HG03139 (cell line): ENCODE measurements around the gene TMEM38A.
A peak's percentile ranks its signal among the peaks of the same experiment; 100 is the strongest.
"Not testable (repeated sequence)": the region's sequence is repeated elsewhere in the genome, so short reads cannot be mapped to it uniquely, and the experiment has no call there.

Experiments
- ATAC-seq: cut with Tn5 transposase; IDR thresholded peaks from one replicate; pipeline ENCODE4 v1.9.1; 2021; ENCODE audit not compliant: unreplicated experiment

TMEM38A gene

DNA sequence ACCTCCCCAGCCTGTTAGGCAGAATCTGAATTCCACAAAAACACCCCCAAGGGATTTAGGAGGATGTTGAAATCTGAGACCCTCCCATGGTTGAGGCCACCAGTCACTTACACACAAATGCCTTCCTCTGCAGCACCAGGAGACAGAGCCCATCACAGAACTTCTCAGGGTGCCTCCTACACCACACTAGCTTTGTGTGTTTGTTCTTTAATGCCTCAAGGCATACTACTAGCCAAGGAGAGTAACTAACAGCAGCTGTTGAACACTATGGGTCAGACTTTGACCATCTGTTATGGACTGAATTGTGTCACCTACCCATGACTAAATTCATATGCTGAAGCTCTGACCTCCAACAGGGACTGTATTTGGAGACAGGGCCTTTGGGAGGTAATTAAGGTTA is 23.4 kb upstream of the TMEM38A start:
- ATAC-seq, result no peak

DNA sequence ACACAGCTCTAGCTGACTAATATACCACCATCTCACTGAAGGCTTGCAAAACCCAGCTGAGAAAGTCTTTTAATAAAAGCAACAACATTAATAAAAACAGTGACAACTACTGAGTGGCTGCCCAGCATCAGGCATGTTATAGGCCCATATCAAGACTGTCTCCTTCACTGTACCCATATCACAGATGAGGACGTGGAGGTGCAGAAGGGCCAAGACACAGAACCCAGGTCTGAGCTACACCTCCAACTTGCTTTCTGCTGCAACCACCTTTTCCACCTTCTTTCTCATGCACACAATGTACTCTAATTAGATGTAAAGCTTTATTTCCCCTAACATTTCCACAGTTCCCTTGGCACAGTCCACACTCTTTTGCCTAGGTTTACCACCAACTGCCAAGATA is 22.3 kb upstream of the TMEM38A start:
- no peak for ATAC-seq

DNA sequence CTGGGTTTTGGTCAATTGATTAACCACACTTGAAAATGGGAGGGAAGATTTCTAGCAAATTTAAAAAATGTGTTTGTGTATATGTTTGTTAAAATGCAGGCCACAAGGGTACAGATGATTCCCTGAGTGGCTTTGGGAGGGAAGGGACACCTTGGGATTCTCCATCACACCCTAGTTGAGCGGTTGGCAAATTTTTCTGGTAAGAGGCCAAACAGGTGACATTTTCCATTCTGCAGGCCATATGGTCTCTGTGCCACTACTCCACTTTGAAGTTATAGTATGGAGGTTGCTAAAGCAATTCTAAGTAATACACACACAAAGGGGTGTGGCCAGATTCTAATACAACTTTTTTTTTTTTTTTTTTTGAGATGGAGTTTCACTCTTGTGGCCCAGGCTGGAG is 20.0 kb upstream of the TMEM38A start:
- no peak for ATAC-seq

DNA sequence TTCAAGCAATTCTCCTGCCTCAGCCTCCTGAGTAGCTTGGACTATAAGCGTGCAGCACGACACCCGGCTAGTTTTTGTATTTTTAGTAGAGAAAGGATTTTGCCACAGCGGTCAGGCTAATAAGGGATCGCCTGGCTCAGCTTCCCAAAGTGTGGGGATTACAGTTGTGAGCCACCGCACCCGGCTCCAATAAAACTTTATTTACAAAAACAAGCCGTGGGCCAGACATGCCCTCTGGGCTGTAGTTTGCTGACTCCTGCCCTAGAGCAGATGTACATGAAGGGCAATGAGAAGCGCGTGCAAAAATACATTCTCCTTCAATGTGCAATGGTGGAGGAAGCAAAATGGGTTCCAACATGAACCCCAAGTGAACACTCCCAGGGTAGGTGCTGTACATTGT is 19.2 kb upstream of the TMEM38A start:
- no peak for ATAC-seq

DNA sequence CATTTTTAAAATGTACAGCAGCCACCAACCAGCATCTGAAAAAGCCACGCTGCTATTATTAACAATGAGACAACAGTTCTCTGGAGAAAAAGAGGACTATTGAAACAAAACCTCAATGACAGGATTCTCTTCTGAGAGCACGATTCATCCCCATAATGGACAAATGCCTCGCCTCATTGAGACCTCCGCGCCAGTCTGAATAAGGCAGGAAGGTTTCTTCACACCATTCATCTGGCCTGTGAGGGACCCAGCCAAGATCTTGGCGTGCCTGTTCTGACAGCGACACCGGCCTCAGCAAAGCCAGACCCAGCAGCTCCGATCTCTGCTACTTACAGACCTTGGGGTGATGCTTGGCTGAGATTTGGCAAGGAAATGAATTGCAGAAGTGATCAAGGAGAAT is 15.8 kb upstream of the TMEM38A start:
- no peak for ATAC-seq

DNA sequence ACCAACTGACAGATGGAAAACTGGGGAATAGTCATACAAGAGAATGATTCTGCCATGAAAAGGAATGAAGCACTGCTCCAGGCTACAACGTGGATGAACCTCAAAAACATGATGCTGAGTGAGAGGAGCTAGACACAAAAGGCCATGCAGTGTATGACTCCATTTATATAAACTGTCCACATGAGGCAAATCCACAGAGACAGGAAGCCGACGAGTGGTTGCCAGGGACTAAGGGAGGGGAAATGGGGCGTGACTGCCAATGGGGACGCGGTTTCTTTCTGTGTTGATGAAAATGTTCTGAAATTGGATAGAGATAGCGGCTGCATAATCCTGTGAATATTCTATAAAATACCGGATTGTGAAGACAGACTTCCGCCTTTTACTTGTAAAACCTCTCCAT is 11.2 kb upstream of the TMEM38A start:
- no peak for ATAC-seq

DNA sequence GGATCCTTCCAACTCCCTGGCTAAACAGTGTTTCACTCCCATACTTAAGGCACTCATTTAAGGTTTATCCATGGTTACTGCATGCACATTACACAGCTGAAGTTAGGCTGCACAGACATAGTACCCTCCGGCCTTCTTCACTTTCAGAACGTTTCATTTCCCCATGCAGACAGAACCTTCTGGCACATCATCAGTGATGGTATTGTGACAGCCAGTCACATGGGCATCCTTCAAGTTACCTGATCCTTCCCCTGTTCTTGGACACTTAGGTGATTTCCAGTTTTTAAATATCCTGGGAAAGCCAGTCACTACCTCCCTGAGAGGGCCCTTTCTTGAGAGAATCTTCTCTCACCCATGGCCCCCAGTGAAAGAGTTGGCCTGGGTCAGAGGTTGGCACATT is 10.1 kb upstream of the TMEM38A start:
- no peak for ATAC-seq

DNA sequence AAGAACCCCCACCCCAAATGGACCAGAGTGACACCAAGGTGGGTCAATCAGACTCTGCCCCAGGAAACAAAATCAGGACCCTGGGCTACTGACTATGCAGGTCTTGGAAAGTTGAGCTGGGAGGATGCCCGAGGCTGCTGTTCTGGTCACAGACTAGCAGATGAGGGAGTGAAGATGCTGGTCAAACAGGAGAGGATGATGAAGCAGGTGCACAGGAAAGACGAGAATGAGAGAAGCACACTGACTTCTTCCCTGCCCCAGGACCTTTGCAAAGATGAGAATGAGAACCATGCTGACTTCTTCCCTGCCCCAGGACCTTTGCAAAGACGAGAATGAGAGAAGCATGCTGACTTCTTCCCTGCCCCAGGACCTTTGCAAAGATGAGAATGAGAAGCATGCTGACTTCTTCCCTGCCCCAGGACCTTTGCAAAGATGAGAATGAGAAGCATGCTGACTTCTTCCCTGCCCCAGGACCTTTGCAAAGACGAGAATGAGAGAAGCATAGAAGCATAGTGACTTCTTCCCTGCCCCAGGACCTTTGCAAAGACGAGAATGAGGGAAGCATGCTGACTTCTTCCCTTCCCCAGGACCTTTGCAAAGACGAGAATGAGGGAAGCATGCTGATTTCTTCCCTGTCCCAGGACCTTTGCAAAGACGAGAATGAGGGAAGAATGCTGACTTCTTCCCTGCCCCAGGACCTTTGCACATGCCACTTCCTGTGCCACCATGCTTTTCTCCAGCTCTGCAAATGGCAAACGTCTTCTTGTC is 9.3 kb upstream of the TMEM38A start:
- not testable (repeated sequence) for ATAC-seq

DNA sequence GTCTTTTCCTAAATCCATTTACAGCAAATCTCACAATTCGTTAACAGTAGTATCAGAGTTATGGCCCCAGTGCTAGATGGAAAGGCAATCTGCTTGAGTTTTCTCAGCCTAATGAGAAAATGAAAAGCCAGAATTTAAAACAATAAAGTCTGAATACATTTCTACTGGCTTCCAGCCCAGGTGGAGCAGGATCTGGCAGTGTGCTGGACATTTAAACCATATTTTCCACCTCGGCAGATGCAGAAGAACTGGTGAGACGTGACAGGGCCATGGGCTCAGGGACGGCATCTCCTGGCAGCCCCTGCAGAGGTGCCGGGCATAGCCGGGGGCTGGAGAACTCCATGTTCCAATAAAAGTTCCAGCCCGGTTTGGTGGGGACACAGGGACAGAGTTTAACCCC is 8.1 kb upstream of the TMEM38A start:
- no peak for ATAC-seq

DNA sequence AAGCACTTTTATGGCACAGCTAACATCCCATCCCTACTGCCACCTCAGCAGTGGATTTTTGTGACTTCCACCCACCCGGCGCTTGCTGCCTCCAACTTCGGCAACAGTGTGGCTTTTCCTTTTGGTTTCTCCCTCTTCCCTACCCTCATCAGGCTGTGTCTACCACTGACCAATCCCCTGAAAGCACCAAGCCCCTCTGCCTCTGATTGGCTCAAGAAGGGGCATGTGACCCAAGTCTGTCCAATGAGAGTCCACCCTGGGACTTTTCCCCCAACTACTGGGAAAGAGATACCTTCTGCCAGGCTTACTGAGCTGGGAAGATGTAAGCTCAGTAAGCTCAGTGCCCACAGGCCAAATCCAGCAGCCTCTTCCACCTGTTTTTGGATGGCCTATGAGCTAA is 6.8 kb upstream of the TMEM38A start:
- no peak for ATAC-seq

DNA sequence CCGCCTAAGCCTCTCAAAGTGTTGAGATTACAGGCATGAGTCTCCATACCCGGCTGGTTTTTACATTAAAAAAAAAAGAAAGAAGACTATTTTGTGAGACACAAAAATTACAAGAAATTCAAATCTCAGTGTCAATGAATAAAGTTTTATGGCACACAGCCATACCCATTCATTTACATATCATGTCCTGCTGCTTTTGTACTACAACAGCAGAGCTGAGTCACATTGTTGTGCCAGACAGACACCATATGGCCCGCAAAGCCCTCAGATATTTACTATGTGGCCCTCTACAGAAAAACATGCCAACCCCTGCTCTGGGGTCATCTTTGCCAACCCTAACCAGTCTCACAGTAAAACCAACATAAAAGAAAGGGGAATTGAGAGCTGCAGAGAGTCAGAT is 6.3 kb upstream of the TMEM38A start:
- no peak for ATAC-seq

DNA sequence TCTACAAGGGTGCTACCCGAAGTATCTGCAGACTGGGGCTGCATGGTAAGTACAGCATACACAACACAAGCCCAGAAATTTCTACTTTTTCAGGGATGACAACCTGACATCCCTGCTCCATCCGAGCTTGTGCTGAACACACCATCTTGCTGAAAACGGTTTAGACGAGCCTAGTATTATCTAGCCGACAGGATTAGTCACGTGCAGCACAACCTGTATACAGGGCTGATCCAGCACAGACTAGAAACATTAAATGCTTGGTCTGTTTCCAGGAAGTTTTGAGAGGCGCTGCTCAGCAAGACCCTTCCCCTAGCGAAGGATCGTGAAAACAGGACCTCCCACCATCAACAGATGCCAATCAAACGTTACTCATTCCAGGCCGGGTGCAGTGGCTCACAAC is 5.2 kb upstream of the TMEM38A start:
- ATAC-seq, result no peak

DNA sequence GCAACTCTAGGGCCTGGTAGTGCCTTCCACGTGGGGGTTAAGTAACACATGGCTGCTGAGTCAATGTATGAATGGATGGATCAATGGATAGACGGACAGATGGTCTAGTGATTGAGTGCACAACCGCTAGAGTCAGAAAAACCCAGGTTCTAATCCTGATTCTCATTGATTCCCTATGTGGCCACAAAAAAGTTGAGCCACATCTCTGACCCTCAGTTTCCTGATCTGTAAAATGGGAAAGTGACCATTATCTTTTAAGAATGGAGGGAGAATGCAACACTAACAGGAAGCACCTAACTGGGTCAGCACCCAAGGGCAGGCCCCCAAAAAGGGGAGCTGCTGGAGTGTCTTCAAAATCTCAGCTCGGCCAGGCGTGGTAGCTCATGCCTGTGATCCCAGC is 3.6 kb upstream of the TMEM38A start:
- ATAC-seq, result no peak

DNA sequence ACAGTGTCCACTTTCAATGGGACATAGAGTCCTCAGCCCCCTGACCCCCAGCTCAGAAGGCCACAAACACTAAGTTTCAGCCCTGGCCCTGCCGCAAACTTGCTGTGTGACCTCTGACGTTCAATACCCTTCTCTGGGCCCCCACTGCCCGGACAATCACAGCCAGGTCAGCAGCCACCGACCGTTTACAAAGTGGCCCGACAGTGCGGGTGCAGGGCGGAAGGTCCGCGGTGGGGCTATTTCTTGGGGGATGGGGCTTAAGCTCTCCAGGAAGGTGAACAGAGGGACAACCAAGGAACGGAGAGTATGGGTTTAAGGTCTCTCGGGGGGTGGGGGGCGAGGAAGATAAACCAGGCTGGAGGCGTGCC is 1.5 kb upstream of the TMEM38A start:
- no peak for ATAC-seq

DNA sequence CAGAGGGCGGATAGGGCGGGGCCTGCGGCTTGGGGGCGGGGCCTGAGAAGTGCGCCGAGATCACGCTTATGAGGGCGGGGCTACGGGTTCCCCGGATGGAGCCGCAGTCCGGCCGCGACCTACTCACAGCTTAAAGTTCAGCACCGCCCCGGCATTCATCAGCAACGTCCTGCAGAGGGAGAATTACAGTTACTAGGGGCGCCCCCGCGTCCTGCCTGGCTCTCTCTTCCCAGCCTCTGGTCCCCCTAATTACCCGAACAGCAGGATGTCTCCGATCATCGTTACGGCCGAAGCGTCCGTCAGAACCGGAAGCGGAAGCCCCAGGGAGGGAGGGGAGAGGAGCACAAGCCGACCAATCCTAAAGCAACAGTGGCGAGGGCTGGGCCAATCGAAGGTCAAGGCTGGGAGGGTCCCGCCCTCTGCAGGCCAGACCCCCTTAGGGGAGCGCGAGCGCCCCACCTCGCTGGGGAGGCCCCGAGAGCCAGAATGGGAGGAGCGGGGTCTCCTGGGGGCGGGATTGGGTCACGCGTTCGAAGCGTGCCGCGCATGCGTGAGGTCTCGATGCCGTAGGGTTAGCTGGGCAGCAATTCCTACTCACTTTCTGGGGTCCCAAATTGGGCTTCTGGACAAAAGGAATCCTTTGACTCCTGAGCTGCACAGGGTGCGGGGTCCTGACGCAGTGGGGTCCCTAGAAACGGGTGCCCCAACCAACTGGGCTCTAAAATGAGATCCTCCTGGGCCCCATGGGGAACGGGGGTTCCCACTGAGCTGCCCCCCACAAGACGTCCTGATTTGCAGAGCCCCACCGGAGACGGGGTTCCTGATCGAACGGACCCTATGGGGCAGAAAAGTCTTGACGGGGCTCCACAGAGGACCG is 869 bp upstream of the TMEM38A start, which contains the start of gene SMIM7:
TSS of gene SMIM7 (minus strand) at position 313 of the 877 bp plus-strand sequence. CDS start at position 279, 34 bp downstream.
- peak; percentile 84 for ATAC-seq

DNA sequence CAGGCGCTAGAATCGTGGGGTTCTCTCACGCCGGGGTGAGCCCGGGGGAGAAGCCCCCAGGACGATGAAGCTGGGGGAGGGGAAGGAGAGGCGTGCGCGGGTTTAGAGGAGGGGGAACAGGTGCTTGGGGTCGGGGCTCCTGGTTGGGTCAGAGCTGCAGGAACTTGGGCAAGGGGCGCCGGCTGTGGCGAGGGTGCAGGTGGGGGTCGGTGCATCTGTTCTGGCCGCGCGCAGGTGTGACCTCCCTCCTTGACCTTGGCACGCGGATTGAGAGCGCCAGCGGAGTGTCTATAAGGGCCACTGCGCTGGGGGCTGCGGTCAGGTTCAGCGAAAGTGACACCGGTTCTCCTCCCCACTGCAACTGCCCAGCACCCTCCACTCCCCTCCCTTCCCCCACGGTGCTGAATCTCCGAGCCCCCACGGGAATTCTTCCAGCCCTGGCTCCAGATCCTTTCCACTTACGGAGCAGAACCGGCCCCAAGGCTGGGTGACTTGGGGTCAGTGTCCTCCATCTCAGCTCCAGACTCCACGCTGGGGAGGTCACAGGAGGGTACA is 618 bp downstream of the TMEM38A start:
- ATAC-seq, result no peak

DNA sequence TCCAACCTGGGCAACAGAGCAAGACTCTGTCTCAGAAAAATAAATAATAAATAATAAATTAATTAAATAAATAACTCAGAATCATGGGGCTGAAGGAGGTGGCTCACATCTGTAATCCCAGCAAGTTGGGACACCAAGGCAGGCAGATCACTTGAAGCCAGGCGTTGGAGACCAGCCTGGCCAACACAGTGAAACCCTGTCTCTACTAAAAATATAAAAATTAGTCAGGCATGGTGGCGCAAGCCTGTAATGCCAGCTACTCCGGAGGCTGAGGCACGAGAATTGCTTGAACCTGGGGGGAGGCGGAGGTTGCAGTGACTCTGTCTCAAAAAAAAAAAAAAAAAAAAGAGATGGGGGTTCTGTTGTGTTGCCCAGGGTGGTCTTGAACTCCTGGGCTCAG is 7.2 kb downstream of the TMEM38A start:
- ATAC-seq, result no peak

DNA sequence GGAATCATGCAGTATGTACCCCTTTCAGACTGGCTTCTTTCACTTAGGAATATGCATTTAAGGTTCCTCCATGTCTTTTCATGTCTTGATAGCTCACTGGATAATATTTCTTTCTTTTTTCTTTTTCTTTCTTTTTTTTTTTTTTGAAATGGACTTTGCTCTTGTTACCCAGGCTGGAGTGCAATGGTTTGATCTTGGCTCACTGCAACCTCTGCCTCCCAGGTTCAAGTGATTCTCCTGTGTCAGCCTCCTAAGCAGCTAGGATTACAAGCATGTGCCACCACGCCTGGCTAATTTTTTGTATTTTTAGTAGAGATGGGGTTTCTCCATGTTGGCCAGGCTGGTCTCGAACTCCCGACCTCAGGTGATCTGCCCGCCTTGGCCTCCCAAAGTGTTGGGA is 7.8 kb downstream of the TMEM38A start:
- not testable (repeated sequence) for ATAC-seq

DNA sequence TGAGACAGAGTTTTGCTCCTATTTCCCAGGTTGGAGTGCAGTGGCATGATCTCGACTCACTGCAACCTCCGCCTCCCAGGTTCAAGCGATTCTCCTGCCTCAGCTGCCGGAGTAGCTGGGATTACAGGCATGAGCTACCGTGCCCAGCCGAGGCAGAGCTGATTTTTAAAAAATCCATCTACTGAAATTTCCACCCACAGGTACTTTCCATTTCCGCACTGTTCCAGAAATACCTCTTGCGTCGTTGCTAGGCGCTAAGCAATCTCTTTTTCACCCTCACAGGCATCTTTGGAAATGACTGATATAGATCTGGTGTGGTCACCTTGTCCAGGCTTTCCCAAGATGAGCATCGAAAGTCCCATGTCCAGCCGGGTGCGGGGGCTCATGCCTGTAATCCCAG is 9.4 kb downstream of the TMEM38A start:
- no peak for ATAC-seq

DNA sequence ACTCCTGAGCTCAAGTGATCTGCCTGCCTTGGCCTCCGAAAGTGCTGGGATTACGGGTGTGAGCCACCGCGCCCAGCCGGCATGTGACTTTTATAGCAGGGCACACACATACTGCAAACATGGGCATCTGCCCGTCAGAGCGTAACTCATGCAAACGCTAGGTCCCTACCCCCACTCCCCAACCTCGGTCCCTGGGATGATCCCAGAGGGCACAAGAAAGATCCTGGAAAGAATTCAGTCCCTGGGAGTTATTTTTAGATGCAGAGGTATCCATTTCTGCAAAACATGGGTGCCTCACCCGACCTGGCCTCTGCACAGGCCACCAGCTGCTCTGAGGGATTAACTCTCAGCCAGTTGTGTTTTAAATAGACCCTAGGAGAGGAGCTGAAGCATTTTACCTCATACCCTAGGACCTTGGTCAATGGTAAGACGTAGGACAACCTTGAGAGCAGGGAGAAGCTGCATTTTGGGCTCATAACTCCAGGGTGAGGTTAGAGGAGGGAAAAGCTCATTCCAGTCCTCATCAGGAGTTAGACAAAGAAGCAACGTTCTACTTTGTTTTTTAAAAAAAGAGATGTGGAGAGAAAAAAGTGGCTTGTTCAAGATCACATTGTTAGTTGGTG is 10.8 kb downstream of the TMEM38A start:
- no peak for ATAC-seq

DNA sequence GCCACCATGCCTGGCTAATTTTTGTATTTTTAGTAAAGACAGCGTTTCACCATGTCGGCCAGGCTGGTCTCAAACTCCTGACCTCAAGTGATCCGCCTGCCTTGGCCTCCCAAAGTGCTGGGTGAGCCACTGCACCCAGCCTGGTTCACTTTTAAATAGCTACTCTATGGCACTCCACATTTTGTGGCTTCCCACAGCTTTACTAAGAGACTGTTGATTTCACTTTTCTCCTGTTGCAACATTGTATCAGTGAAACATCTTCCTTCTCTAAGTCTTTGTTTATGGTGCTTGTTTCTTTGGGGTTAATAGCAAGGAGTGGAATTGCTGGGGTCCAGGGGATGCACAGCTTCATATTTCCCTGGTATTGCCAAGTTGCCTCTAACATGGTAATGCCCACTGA is 12.3 kb downstream of the TMEM38A start:
- ATAC-seq, result no peak

DNA sequence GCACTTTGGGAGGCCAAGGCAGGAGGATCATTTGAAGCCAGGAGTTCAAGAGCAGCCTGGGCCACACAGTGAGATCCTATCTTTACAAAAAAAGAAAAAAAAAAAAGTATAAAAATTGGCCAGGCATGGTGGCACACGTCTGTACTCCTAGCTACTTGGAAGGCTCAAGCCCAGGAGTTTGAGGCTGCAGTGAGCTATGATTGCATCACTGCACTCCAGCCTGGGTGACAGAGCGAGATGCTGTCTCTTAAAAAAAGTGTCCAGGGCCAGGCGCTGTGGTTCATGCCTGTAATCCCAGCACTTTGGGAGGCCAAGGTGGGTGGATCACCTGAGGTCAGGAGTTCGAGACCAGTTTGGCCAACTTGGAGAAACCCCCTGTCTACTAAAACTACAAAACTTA is 12.9 kb downstream of the TMEM38A start:
- ATAC-seq, result not testable (repeated sequence)
